T follicular helper cell (primary cell): ENCODE data around the gene BRCA1.
"Not testable (repeated sequence)": the region's sequence is repeated elsewhere in the genome, so short reads cannot be mapped to it uniquely, and the experiment has no call there.

Experiments used
- DNase-seq: peaks from one replicate; pipeline ENCODE4 v3.0.0-alpha.2; 2020; ENCODE audit warnings: low read depth

The BRCA1 gene

DNA sequence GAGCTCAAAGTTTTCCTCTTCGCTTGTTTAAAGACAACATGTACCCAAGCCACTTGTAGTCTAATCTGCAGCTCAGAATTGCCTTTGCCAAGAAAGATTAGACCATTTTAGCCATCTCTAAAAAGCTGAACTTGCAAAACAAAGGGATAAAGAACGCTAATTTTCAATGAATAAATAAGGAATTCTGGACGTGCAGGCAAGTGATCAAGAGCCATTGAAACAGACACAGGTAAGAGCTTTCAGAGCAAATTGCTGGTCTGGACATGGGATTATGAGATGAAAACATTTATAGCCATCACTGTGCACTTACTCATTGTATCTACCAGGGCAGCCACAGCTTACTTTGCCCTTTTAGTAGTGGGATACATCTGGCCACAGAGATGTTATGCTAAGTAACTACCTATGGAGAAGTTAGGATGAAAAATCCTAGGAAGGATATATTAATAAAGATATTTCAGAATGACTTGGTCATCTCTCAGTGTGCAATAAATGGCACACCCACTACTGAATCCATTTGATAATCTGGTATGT lies 55.7 kb downstream of the BRCA1 start:
- no peak for DNase-seq

DNA sequence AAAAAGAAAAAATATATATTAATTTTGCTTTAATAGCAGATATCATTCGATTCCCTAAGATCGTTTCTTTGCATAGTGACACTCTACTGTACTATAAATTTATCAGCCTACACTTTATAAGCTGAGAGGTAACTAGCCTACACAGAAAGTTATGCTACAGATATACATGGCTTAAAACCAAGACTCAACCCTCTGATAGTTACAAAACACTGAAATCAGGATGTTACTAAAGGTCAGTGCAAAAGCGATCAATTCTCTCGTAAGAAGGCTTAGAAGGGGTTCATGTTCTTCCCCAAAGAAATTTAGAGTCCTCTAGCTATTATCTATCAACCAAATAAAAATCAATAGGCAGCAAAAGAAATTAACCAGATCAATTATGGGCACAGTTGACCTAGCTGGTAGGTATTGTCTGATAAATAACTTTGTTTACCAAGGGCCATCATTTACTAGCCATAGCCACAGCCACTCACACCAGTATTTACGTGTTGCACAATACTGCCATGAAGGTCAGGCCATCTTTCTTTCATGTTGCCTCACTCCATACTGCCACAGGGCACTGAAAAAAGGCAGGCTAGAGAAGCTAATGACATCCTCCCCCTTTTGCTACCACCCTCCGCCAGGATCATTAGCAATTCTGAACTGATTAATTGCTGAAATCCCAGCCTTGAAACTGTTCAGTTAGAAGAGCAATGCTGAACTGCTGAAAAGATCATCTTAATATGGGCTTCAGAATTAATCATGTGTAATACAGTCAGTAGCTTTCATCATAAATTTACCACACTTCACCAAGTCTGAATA lies 56.4 kb downstream of the BRCA1 start:
- no peak for DNase-seq

DNA sequence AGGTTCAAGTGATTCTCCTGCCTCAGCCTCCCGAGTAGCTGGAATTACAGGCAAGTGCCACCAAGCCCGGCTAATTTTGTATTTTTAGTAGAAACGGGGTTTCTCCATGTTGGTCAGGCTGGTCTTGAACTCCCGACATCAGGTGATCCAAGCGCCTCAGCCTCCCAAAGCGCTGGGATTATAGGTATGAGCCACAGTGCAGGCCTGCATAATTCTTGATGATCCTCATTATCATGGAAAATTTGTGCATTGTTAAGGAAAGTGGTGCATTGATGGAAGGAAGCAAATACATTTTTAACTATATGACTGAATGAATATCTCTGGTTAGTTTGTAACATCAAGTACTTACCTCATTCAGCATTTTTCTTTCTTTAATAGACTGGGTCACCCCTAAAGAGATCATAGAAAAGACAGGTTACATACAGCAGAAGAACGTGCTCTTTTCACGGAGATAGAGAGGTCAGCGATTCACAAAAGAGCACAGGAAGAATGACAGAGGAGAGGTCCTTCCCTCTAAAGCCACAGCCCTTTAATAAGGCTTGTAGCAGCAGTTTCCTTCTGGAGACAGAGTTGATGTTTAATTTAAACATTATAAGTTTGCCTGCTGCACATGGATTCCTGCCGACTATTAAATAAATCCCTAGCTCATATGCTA lies 62.1 kb downstream of the BRCA1 start:
- DNase-seq: no peak

DNA sequence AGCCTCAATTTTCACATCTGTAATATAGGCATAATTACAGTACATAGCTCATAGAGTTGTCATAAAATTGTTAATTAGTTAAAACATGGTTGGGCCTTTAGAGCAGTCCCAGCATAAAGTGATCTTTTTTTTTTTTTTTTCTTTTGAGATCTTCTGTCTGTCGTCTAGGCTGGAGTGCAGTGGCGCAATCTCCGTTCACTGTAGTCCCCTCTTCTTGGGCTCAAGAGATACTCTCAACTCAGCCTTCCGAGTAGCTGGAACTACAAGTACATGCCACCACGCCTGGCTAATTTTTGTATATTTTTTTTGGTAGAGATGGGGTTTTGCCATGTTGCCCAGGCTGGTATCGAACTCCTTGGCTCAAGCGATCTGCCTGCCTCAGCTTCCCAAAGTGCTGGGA lies 69.1 kb downstream of the BRCA1 start:
- DNase-seq: no peak

DNA sequence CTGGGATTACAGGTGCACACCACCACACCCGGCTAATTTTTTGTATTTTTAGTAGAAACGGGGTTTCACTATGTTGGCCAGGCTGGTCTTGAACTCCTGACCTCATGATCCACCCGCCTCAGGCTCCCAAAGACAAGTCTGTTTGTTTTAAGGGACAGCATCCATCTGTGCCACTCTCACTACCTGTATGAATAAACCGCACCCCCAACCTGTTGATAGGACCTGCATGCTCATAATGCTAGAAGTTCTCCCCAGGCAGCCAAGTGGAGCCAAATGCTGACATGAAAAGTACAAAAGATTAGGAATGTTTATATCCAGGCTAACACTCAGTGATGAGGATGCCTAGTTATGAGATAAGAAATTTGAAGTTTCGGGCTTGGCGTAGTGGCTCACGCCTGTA lies 72.2 kb downstream of the BRCA1 start:
- DNase-seq: not testable (repeated sequence)

DNA sequence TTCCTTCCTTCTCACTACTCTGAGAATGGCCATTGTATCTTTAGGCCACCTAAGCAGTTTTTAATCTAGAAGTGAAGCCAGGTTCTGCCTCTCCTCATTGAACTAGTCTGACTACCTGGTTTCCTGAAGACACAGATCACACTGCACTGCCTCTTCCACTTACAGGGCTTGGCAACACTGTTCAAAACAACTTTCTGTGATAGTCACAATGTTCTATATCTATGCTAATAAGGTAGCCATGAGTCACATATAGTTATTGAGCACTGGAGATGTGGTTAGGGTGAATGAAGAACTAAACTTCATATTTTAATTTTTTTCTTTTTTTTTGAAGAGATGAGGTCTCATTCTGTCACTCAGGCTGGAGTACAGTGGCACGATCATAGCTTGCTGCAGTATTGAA lies 73.2 kb downstream of the BRCA1 start:
- DNase-seq: no peak

DNA sequence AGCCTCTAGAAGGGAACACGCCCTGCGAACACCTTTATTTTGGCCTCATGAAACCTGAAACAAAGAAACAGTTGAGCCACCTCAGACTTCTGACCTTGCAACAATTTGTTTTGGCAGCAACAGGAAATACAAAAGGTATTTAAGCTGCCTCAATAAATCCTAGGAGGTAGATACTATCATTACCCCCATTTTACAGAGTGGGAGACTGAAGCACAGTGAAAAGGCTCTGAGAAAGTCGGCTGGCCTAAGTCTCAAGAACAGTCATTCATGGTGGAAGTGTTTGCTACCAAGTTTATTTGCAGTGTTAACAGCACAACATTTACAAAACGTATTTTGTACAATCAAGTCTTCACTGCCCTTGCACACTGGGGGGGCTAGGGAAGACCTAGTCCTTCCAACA lies 81.1 kb downstream of the BRCA1 start:
- no peak for DNase-seq

DNA sequence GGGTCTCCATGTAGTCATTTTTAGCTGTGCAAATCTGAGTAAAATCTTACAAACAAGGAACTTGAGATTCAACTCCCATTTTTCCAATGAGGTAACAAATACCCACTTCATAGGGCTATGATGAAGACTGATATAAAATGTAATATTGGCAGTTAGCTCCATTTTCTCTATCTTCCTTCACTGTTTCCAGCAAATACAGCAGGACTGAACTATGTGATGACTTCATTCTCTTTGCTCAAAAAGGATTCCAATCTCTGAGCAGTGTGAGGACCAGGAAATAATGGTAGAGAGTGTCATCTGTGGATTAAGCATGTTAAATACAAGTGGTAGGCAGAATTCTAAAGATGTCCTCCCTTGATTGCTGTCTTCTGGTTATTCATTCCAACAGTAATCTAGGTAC lies 81.9 kb downstream of the BRCA1 start:
- DNase-seq: no peak

DNA sequence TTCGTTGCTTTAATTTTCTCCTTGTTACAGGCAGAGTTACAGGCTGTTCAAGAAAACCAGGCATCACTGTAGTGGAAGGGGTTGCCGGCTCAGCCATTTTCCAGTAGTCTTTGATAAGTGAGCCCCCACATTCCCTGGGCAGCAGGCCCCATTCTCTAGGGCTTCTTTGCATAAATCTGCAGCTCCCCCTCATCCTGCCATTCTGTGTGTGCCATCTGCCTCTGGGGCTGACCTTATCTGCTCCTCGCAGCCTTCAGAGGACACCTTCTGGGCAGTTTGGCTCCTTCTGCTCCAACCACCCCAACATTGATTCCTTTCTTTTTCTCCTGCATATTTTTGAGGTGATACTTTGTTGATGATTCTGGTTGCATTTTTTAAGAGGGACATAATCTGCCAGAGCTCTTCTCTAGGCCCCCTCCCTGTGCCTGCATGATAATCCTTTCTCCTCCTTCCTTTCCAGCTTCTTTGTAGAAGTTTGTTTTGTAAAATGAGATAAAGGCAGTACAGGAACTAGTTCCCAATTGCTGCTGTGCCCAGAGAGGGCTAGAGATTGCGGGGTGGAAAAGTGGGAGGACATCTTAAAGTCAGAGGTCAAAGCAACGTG lies 83.0 kb downstream of the BRCA1 start:
- no peak for DNase-seq

DNA sequence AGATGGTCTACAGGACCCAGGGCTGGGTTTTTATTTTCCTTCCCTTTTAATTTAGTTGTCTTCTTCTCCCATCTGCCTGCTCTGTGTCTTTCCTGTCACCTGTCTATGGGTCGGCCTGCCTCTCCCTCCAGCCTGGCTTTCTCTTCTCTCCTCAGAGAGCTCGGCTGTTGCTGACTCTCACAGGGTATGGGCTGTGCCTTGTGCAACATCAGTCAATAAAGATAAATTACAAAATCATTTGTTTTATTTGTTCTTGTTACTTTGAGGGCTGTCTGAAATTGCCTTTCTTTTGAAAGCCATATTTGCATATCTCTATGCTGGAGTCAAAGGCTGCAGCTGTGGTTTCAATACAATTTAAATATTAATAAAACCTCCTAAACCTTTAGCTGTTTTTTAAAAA lies 84.5 kb downstream of the BRCA1 start:
- DNase-seq: no peak

DNA sequence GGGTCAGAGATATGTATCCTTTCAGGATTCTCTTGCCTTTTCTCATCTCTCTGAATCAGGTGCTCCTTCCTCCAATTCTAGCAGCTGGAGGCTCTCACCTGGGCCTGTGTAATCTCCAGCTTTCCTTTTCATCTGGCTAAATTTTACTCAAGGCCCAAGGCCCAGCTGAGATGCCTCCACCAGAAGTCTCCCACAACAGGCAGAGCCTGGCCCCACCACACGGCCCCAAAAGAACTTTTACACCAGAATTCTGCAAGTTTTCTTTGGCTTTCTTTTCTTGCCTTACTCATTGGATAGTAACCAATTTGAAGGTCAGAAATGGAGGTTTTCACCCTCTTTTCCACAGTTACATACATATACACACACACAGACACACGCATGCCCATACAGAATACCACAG lies 85.5 kb downstream of the BRCA1 start:
- no peak for DNase-seq

DNA sequence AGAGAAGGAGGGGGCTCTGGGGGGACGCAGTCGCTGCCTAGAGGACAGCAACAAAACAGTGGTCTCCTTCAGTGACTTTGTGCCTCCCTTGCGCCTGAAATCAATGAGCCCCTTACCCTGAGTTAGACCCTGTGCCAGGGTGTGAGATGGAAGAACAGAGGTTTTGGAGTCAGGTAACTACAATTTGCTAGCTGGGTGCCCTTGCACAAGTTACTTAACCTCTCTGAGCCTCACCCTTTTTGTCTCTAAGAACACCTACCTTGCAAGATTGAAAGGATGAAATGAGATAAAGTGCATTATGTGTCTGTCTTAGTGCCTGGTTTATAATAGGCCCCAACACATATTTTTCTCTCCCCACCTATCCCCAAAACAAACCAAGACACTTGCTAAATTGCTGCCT lies 90.3 kb downstream of the BRCA1 start:
- DNase-seq: no peak

DNA sequence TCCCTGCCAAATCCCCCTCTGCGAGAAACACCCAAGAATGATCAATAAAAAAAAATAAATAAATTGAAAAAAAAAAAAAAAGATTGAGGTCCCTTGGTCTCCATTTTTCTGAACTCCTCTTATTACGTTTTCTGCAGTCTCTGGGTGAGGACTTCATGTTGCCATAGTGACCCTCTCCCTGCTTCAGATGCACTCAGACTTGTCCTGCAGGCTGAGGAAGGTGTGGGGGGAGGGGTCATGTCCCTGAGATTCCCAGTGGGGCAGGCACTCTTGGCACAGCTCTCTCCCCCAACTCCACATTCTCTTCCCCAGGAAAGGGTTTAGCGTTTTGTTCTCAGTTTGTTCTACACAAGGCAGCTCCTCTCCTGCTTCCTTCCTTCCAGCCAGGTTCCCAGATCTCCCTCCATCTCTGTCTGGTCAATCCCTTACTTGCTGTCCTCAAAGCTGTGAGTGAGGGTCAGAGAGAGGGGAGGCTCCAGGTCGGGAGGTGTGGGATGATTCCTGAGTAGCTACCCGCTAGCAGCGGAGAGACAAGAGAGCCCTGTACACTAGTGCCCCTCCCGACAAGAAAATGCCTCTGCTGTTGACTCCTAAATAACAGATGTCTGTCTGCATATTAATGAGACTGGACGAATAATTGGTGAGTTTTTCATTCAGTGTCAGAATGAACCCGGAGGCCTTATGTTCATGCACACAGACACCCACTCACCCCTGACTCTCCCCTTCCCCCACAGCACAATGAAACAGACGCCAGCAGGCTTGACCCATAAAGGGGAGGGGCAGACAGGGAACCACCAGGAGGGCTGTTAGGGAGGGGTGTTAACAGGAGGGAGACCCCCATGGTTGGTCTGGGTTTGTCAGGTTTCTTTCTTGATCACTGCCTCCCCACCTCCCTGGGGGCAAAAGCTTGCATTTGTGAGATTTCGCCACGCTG lies 90.9 kb downstream of the BRCA1 start:
- DNase-seq: no peak

DNA sequence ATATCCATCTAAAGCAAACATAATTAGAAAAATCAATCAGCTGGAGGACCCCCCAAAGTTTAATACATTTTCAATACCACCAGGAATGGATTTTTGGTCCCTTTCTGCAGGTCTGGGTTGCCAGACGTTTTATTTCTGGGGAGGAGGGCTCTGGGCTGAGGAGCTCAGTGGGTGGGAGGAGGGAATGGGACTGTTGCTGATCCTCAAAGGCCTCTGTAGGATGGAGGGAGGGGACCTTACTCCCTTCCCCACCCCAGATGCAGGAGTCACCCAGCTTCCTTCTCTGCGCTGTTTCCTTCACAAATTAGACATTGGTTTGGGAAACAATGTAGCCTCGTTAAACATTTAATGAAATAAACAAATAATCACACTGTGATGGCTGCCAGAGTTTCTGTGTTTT lies 93.5 kb downstream of the BRCA1 start:
- no peak for DNase-seq

DNA sequence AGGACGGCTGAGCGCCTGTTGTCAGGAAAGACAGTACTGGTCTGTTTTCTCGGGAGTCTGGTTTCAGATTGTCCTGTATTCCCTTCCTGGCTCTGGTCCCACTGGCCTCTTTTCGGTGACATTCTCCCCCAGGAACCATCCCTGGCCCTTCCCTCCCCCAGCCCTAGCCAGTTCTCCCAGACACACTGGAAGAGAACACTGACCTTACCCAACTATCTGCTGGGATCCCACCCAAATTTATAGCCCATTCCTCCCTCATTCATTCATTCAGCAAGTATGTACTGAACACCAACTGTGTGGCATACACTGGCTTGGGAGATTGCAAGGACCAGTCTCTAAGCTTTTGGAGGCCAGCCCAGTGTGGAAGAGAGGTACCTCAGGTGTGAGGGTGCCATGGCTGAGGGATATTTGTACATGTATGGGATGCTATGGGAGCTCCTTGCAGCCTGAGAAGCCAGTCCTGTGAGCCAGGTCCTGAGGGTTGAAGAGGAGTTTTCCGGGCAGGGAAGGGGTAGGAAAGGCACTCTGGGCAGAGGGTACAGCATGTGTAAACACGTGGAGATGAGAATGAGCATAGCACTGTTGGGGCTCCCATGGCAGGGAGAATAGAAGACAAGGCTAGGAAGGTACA lies 94.9 kb downstream of the BRCA1 start:
- no peak for DNase-seq

DNA sequence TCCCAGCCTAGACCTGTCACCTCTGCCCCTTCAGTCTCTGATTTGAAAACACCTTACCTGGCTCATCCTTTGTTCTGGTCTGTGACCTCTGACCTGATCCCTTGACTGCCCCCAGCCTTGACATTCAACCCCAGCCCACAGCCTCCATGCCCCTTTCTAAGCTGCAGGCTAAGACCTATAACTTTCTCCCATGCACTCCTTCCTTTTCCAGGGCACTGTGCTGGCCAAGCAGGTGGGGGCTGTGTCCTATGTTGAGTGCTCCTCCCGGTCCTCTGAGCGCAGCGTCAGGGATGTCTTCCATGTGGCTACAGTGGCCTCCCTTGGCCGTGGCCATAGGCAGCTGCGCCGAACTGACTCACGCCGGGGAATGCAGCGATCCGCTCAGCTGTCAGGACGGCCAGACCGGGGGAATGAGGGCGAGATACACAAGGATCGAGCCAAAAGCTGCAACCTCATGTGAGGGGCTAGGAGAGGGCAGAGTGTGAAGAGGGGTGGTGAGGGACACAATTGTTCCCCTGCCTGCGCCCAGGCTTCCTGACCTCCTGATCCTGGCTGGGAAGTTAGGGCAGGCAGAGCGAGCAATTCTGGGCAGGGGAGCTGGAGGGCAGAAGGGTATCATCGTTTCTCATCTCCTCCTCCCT lies 96.8 kb downstream of the BRCA1 start:
- DNase-seq: no peak

DNA sequence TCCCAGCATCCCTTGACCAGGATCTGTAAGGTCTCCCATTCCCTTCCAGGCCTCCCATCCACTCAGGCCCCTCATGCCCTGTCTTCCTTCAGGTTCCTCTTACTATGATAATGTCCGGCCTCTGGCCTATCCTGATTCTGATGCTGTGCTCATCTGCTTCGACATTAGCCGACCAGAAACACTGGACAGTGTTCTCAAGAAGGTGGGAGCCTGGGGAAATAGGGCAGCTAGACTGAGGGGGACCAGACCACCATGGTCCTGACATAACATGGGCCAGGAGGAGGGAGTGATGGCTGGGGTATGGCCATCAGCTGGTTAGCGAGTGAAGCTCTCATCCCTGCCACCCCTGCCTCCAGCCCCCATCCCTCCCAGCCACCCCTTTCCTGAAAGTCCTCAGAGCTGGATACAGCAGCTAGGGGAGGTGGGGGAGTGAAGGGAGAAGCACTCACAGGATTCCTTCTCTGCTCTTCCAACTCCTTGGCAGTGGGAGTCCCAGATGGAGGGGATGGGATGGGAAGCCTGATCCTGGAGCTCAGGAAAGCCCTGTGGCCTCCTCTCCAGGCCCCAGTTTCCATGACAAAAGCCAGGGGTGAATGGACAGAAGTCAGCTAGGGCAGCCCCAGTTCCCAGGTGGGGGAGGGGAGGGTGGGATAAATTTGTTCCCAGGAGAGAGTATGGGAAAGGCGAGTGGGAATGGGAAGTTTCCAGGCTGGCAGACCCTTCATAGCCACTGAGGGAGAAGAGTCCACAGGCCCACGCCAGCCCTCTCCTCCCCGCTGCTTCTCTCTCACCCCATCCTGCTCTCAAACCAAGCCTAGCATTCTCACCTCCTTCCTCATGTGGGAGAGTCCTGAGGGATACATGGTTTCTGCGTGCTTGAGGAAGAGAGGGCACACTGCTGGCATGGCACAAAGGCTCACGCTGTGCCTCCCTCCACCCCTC lies 97.8 kb downstream of the BRCA1 start:
- DNase-seq: no peak

DNA sequence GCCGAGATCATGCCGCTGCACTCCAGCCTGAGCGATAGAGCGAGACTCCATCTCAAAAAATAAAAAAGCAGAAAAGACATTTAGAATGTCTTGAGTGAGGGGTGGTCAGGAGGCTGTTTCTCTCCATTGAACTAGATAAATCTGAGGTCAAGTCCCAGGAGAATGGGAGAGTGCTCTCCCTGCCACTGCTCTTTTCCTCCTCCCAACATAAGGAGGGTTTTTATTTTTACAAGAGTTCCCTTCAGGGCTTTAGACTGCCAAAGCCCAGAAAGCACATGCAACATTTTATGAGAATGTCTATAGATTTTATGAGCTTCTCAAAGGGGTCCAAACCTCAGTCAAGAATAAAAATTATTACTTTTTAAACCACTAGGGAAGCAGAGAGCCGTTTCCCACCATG lies 98.6 kb downstream of the BRCA1 start:
- no peak for DNase-seq

DNA sequence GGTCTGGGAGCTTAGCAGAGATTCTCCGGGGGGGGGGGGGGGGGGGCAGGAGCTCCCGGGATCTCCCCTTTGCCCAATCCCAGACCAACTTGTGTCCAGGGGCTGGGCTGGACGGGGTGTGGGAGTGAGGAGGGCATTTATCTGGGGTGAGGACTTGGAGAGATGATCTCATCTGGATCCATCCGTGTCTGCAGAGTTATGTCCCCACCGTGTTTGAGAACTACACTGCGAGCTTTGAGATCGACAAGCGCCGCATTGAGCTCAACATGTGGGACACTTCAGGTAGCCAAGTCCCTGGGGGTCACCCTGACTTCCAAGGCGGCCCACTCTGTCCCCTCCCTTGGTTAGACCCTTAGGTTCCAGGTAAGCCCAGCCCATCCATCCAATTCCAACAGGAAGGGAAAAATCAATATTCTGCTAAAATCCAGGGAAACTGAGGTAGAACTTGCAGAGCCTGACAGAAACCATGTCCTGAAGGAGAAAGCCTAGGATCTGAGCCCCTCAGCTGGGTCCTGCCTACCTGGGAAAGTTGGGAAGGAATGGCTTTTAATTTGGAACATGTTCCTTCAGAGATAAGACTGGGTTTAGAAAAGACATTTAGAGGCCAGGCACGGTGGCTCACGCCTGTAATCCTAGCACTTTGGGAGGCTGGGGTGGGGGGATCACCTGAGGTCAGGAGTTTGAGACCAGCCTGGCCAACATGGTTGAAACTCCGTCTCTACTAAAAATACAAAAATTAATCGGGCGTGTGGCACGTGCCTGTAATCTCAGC lies 99.2 kb downstream of the BRCA1 start:
- DNase-seq: no peak
